HG03139 (cell line): ENCODE data around the gene SLC9A9.
"Not testable (repeated sequence)": the region's sequence is repeated elsewhere in the genome, so short reads cannot be mapped to it uniquely, and the experiment has no call there.

Experiments used
- ATAC-seq: cut with Tn5 transposase; IDR thresholded peaks from one replicate; pipeline ENCODE4 v1.9.1; 2021; ENCODE audit not compliant: unreplicated experiment

SLC9A9 gene

GRCh38 chr3:143847787-143848631, at the start of gene SLC9A9:
TSS of gene SLC9A9 (minus strand) at chr3:143848468. CDS start at chr3:143848322, 146 bp downstream.
- peak; percentile 86 for ATAC-seq

GRCh38 chr3:143897576-143898295, 49.5 kb upstream of the SLC9A9 start:
- no peak for ATAC-seq

GRCh38 chr3:143896486-143896885, 48.2 kb upstream of the SLC9A9 start:
- no peak for ATAC-seq

- ATAC-seq: no peak
Measured at GRCh38 chr3:143895805-143896204, 47.5 kb upstream of the SLC9A9 start.

- no peak for ATAC-seq
Measured at GRCh38 chr3:143888846-143889245, 40.6 kb upstream of the SLC9A9 start.

- no peak for ATAC-seq
Measured at GRCh38 chr3:143888166-143888565, 39.9 kb upstream of the SLC9A9 start.

GRCh38 chr3:143885780-143886427, 37.6 kb upstream of the SLC9A9 start:
- ATAC-seq: peak; percentile 88

- ATAC-seq: no peak
Measured at GRCh38 chr3:143884861-143885260, 36.6 kb upstream of the SLC9A9 start.

- no peak for ATAC-seq
Measured at GRCh38 chr3:143883151-143883550, 34.9 kb upstream of the SLC9A9 start.

- ATAC-seq: no peak
Measured at GRCh38 chr3:143881095-143881494, 32.8 kb upstream of the SLC9A9 start.

GRCh38 chr3:143875546-143875945, 27.3 kb upstream of the SLC9A9 start:
- ATAC-seq: no peak

GRCh38 chr3:143873553-143873952, 25.3 kb upstream of the SLC9A9 start:
- ATAC-seq: not testable (repeated sequence)

- no peak for ATAC-seq
Measured at GRCh38 chr3:143865302-143865701, 17.0 kb upstream of the SLC9A9 start.

GRCh38 chr3:143859465-143860203, 11.4 kb upstream of the SLC9A9 start:
- ATAC-seq: no peak

GRCh38 chr3:143856252-143856970, 8.1 kb upstream of the SLC9A9 start:
- ATAC-seq: no peak

GRCh38 chr3:143855183-143855582, 6.9 kb upstream of the SLC9A9 start:
- no peak for ATAC-seq

- ATAC-seq: no peak
Measured at GRCh38 chr3:143851331-143852017, 3.2 kb upstream of the SLC9A9 start.

- ATAC-seq: no peak
Measured at GRCh38 chr3:143850877-143851276, 2.6 kb upstream of the SLC9A9 start.

GRCh38 chr3:143849854-143850549, 1.7 kb upstream of the SLC9A9 start:
- peak; percentile 36 for ATAC-seq
